Neutrophil (primary cell): ENCODE data around the gene SUSD3.

Experiments used
- H3K27ac ChIP-seq: fragments of 200-600 bp; sonication (generic); 2 replicates; pipeline ENCODE4 v1.5.1; 2016; ENCODE audit warnings: mild to moderate bottlenecking, moderate library complexity
- H3K27me3 ChIP-seq: fragments of 200-600 bp; sonication (generic); 2 replicates; pipeline ENCODE4 v1.6.0; 2016; ENCODE audit warnings: mild to moderate bottlenecking
- H3K36me3 ChIP-seq: fragments of 200-600 bp; sonication (generic); 2 replicates; pipeline ENCODE4 v1.5.1; 2017
- H3K4me1 ChIP-seq, 2 experiments: fragments of 200-600 bp in 1 of 2; sonication (generic) in 1 of 2; 1 replicate in 1 of 2; 2 replicates in 1 of 2; pipeline versions ENCODE4 v1.5.1 to v1.6.1; 2013 to 2016; ENCODE audit warnings: low read depth in 1 of 2, low read length in 1 of 2, mild to moderate bottlenecking in 1 of 2, moderate library complexity in 1 of 2; ENCODE audit not compliant: control insufficient read depth in 1 of 2, insufficient read depth in 1 of 2
- H3K4me3 ChIP-seq, 2 experiments: fragments of 200-600 bp in 1 of 2; sonication (generic) in 1 of 2; 1 replicate in 1 of 2; 2 replicates in 1 of 2; pipeline ENCODE4 v1.5.1; 2013 to 2016; ENCODE audit warnings: low read depth in 1 of 2, low read length in 1 of 2, mild to moderate bottlenecking in 1 of 2, moderate library complexity in 1 of 2
- H3K9me3 ChIP-seq: fragments of 200-600 bp; sonication (generic); 2 replicates; pipeline ENCODE4 v1.5.1; 2016
- TF ChIP-seq, protein P1 (sequence below): fragments of 200-600 bp; sonication (generic); IDR thresholded peaks from 2 replicates; pipeline ENCODE4 v1.5.1; 2016; ENCODE audit warnings: antibody characterized with exemption

SUSD3 gene

DNA sequence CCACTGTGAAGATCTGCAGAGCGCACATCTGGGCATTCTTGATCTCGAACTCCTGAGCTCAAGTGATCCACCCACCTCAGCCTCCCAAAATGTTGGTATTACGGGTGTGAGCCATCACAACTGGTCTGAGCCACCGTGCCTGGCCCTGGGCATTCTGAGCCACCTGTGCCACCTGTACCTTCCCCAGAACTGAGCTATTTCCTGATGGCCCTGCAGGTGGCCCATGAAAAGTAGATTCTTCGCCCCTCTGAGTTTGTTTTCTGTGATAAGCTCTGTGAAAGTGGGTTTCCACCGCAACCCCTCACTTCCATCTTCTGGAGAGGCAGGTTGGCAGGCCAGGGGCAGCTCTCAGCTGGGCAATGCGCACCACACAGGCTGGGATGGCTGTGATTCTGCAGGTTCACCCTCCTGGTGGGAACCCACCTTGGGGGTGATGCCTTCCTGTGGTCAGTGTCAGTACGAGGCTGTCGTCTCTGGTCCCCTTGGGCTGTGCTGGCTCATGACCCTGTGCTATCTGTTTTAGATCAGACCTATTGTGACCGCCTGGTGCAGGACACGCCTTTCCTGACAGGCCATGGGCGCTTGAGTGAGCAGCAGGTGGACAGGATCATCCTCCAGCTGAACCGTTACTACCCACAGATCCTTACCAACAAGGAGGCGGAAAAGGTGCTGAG is 48.8 kb downstream of the SUSD3 start:
- peaks cover 42 to 48% of the 10 kb centered on the region in 2 experiments for H3K4me1 ChIP-seq
- TF ChIP-seq, protein P1, sequence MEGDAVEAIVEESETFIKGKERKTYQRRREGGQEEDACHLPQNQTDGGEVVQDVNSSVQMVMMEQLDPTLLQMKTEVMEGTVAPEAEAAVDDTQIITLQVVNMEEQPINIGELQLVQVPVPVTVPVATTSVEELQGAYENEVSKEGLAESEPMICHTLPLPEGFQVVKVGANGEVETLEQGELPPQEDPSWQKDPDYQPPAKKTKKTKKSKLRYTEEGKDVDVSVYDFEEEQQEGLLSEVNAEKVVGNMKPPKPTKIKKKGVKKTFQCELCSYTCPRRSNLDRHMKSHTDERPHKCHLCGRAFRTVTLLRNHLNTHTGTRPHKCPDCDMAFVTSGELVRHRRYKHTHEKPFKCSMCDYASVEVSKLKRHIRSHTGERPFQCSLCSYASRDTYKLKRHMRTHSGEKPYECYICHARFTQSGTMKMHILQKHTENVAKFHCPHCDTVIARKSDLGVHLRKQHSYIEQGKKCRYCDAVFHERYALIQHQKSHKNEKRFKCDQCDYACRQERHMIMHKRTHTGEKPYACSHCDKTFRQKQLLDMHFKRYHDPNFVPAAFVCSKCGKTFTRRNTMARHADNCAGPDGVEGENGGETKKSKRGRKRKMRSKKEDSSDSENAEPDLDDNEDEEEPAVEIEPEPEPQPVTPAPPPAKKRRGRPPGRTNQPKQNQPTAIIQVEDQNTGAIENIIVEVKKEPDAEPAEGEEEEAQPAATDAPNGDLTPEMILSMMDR: no peak
- no peaks in the 10 kb centered on the region for H3K27me3 ChIP-seq
- H3K4me3 ChIP-seq: no peak overlapping the region
- H3K27ac ChIP-seq: peak overlapping the region; percentile 100
- peaks cover 35% of the 10 kb centered on the region for H3K36me3 ChIP-seq
- H3K9me3 ChIP-seq: no peaks in the 10 kb centered on the region

DNA sequence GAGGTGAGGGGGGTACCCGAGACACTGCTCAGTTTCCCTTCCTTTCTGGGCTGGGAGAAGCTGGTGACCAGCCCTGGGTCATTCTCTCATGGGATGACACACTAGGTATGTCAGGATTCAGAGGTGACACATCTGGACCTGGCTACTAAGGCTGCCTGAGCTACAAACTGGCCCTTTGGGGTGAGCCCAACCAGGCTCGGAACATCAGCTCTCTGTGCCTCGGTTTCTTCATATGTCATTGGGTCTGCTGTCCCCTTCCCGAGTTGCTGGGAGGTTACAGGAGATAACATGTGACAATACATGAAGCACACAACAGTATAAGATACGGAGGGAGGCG is 49.3 kb downstream of the SUSD3 start:
- TF ChIP-seq, protein P1: no peak
- Histone ChIP-seq H3K36me3 (peaks cover 37% of the 10 kb centered on the region), H3K27me3 (no peaks in the 10 kb centered on the region), H3K27ac (peak overlapping the region; percentile 100), H3K4me1 (peaks cover 47 to 53% of the 10 kb centered on the region in 2 experiments), H3K9me3 (no peaks in the 10 kb centered on the region), H3K4me3 (no peak overlapping the region)

DNA sequence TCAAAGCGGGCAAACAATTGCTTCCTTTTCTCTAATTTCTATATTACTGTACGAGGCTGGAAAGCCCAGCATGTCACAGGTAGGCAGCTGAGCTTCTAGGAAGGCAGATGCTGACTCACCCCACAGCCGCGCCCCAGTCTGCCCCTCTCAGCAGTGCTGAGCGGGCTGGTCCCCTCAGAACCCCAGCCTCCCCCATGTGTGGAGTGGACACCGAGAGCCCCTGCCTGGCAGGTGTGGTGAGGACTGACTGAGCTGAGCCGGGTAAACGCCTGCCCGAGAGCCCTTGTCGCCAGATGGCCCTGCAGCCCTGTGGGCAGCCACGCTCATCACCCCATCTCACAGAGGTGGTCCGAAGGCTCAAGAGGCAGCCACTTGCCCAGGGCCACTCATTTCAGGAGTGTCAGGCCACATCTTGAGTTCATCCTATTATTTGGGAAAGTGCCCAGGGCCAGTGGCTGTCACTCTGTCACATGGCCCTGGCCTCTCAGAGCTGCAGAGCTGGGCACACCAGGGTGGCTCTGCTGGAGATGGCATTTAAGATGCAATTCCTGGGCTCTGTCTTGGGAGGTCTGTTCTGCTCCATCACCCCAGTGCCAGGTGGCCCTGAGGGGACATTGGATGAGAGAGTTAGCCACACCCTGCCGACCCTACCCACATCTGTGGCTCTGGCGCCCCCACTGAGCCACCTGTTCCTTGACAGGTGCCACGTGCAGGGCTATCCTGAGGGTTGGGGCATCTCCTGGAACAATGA is 50.0 kb downstream of the SUSD3 start:
- H3K27me3 ChIP-seq: no peaks in the 10 kb centered on the region
- H3K4me1 ChIP-seq: peaks cover 54 to 60% of the 10 kb centered on the region in 2 experiments
- H3K9me3 ChIP-seq: no peaks in the 10 kb centered on the region
- H3K4me3 ChIP-seq: no peak overlapping the region
- TF ChIP-seq, protein P1: no peak
- H3K27ac ChIP-seq: peak overlapping the region; percentile 100
- peaks cover 42% of the 10 kb centered on the region for H3K36me3 ChIP-seq

DNA sequence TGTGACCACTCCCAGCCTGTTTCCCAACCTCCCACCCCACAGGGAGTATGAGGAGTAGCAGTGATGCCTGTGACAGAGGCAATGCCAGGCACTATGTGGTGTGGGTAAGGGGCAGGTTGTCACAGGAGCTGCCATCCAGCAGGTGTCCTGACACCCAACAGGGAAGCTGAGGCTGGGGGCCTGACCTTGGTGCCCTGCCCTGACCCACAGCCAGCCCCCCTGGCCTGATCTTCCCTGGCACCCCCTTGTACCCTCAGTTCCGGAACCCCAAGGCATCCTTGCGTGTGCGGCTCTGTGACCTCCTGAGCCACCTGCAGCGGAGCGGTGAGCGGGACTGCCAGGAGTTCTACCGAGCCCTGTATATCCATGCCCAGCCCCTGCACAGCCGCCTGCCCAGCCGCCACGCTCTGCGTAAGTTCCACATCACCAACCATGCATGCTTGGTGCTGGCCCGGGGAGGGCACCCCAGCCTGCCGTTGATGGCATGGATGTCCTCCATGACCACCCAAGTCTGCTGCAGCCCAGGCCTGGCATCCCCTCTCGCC is 51.9 kb downstream of the SUSD3 start:
- Histone ChIP-seq H3K4me3 (peak overlapping the region; percentile 46 to 57), H3K36me3 (peaks cover 42% of the 10 kb centered on the region), H3K27ac (peak overlapping the region; percentile 100), H3K4me1 (peaks cover 71 to 79% of the 10 kb centered on the region in 2 experiments), H3K9me3 (no peaks in the 10 kb centered on the region), H3K27me3 (no peaks in the 10 kb centered on the region)
- TF ChIP-seq, protein P1: no peak

DNA sequence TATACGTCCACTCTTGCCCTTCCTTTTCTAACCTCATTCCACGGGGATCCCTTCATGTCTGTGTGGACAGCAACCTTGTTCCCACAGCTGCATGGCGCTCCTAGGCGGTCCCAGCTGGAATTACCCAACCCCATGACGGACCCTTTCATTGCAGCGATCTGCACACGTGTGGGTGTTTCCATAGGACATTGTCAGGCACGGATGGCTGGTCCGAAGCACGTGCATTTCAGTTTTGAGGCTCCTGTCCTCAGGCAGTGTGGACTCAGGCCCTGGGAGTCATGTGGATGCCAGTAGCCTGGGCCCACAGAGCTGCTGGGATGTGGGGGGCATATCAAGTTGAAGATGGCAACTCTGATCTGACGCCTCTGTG is 52.5 kb downstream of the SUSD3 start:
- peak overlapping the region; percentile 46 to 57 for H3K4me3 ChIP-seq
- peak overlapping the region; percentile 100 for H3K27ac ChIP-seq
- H3K4me1 ChIP-seq: peaks cover 72 to 85% of the 10 kb centered on the region in 2 experiments
- no peaks in the 10 kb centered on the region for H3K9me3 ChIP-seq
- peaks cover 42% of the 10 kb centered on the region for H3K36me3 ChIP-seq
- TF ChIP-seq, protein P1: no peak
- H3K27me3 ChIP-seq: no peaks in the 10 kb centered on the region
